ENCODE results near the gene PTPRT.

DNA sequence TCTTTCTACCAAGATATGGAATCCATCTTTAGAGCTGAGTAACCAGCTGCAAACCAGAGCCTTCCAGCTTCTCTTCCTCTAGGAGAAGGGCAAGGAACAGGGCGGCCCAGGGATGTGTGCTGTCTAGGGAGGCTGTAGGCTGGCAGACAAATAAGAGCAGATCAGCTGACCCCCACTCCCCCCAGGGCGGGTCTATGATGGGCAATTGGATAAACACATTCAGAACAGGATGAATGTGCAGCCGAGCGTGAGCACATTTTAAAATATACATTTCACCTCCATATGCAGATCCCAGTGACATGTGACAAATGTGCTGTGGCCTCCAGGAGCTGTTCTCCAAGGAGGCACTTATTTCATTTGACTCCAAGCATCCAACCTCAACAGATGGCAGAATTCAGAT lies 580.1 kb downstream of the PTPRT start:
- no peak for TF ChIP-seq SMC3 (IDR thresholded peaks at IDR 0.05; ENCODE audit: borderline replicate concordance, low read length)
- TF ChIP-seq, protein P1, sequence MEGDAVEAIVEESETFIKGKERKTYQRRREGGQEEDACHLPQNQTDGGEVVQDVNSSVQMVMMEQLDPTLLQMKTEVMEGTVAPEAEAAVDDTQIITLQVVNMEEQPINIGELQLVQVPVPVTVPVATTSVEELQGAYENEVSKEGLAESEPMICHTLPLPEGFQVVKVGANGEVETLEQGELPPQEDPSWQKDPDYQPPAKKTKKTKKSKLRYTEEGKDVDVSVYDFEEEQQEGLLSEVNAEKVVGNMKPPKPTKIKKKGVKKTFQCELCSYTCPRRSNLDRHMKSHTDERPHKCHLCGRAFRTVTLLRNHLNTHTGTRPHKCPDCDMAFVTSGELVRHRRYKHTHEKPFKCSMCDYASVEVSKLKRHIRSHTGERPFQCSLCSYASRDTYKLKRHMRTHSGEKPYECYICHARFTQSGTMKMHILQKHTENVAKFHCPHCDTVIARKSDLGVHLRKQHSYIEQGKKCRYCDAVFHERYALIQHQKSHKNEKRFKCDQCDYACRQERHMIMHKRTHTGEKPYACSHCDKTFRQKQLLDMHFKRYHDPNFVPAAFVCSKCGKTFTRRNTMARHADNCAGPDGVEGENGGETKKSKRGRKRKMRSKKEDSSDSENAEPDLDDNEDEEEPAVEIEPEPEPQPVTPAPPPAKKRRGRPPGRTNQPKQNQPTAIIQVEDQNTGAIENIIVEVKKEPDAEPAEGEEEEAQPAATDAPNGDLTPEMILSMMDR (IDR thresholded peaks at IDR 0.05 in 2 of 3, conservative IDR thresholded peaks at IDR 0.05 in 1 of 3; ENCODE audit: control insufficient read depth in 2 of 3, extremely low read depth in 1 of 3, insufficient read depth in 1 of 3, low read depth in 3 of 3, low read length in 3 of 3): no peak
- no peak for TF ChIP-seq EGR1 (IDR thresholded peaks at IDR 0.05; ENCODE audit: borderline replicate concordance in 1 of 2, low read depth in 2 of 2, low read length in 2 of 2)
- TF ChIP-seq USF1 (IDR thresholded peaks at IDR 0.05; ENCODE audit: borderline replicate concordance, extremely low read length, insufficient read depth, low read depth, low read length): no peak
- TF ChIP-seq FOXK2 (IDR thresholded peaks at IDR 0.05): no peak
- TF ChIP-seq NKRF (conservative IDR thresholded peaks at IDR 0.05): no peak
- no peak for TF ChIP-seq POLR2A (IDR thresholded peaks at IDR 0.05; ENCODE audit: low read depth, low read length)
- TF ChIP-seq HCFC1 (IDR thresholded peaks at IDR 0.05; ENCODE audit: low read length): no peak
- TF ChIP-seq SPI1 (IDR thresholded peaks at IDR 0.05; ENCODE audit: borderline replicate concordance, insufficient read depth, low read depth, low read length): no peak
- TF ChIP-seq CHD1 (IDR thresholded peaks at IDR 0.05; ENCODE audit: low read depth, low read length): no peak
- TF ChIP-seq, protein P2, sequence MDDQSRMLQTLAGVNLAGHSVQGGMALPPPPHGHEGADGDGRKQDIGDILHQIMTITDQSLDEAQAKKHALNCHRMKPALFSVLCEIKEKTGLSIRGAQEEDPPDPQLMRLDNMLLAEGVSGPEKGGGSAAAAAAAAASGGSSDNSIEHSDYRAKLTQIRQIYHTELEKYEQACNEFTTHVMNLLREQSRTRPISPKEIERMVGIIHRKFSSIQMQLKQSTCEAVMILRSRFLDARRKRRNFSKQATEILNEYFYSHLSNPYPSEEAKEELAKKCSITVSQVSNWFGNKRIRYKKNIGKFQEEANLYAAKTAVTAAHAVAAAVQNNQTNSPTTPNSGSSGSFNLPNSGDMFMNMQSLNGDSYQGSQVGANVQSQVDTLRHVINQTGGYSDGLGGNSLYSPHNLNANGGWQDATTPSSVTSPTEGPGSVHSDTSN (IDR thresholded peaks at IDR 0.05; ENCODE audit: insufficient replicate concordance, low read depth, low read length): no peak
- no peak for TF ChIP-seq PAX8 (IDR thresholded peaks at IDR 0.05)
- TF ChIP-seq RAD21 (IDR thresholded peaks at IDR 0.05; ENCODE audit: insufficient read depth, low read depth, low read length): no peak
